Effector memory CD4-positive, alpha-beta T cell (primary cell): ENCODE results near the gene TPPP.
"Not testable (repeated sequence)": the region's sequence is repeated elsewhere in the genome, so short reads cannot be mapped to it uniquely, and the experiment has no call there.

Experiments
- DNase-seq, 3 donors: peaks; one replicate each; pipeline ENCODE4 v3.0.0-alpha.2; 2020
- H3K27ac ChIP-seq: 2 replicates; pipeline ENCODE4 v1.7.0; 2013; ENCODE audit warnings: mild to moderate bottlenecking, low read length, moderate library complexity; ENCODE audit not compliant: insufficient read depth, poor library complexity, severe bottlenecking
- H3K27me3 ChIP-seq: replicated peaks from 2 replicates; pipeline ENCODE4 v1.7.0; 2013; ENCODE audit warnings: mild to moderate bottlenecking, low read length; ENCODE audit not compliant: insufficient read depth, control insufficient read depth, poor library complexity, severe bottlenecking
- H3K36me3 ChIP-seq: 2 replicates; pipeline ENCODE4 v1.7.0; 2013; ENCODE audit warnings: mild to moderate bottlenecking, low read length, moderate library complexity; ENCODE audit not compliant: control insufficient read depth, insufficient read depth
- H3K4me1 ChIP-seq: 2 replicates; pipeline ENCODE4 v1.7.0; 2013; ENCODE audit warnings: low read length, mild to moderate bottlenecking; ENCODE audit not compliant: control insufficient read depth, insufficient read depth, poor library complexity, severe bottlenecking
- H3K4me3 ChIP-seq: 2 replicates; pipeline ENCODE4 v1.7.0; 2013; ENCODE audit warnings: low read length, low read depth, mild to moderate bottlenecking; ENCODE audit not compliant: insufficient read depth, poor library complexity, severe bottlenecking
- H3K9me3 ChIP-seq: 2 replicates; pipeline ENCODE4 v1.7.0; 2013; ENCODE audit warnings: mild to moderate bottlenecking, low read length, moderate library complexity; ENCODE audit not compliant: control insufficient read depth

Gene TPPP

DNA sequence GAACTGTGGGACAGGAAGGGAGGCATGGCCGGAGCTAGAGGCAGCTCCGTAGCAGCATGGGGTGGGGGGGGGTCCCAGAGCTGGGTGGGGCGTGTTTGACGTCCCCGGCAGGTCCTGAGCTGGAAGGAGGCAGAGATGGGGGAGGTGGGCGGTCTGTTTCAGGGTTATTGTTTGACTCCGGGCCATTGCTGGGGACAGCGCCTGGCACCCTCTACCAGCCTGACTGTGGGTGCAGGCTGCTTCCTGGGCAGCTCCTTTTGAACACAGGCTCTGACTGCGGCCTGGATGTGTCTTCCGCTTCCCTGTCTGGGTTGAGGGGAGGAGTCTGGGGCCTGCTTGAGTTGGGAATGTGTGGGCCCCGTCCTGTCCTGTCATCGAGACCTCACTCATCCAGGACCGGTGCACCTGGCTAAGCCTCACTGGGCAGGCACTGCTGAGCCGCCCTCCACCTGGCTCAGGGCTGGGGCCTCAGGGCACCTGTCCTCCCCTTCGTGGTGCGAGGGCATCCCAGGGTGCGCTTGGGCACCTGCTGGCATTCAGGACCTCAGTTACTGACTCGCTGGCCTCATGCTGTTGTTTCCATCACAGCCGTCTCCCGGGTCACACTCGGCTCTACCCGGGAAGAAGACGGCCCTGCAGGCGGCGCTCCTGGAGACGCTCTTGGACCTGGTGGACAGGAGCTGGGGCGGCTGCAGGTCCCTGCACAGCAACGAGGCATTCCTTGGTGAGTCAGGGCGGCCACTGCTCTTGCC is 54.5 kb downstream of the TPPP start:
- DNase-seq, result no peak
- Histone ChIP-seq H3K4me3 (no peak overlapping the region), H3K9me3 (no peaks in the 10 kb centered on the region), H3K27me3 (no peaks in the 10 kb centered on the region), H3K36me3 (peaks cover 55% of the 10 kb centered on the region), H3K4me1 (no peaks in the 10 kb centered on the region), H3K27ac (no peak overlapping the region)

DNA sequence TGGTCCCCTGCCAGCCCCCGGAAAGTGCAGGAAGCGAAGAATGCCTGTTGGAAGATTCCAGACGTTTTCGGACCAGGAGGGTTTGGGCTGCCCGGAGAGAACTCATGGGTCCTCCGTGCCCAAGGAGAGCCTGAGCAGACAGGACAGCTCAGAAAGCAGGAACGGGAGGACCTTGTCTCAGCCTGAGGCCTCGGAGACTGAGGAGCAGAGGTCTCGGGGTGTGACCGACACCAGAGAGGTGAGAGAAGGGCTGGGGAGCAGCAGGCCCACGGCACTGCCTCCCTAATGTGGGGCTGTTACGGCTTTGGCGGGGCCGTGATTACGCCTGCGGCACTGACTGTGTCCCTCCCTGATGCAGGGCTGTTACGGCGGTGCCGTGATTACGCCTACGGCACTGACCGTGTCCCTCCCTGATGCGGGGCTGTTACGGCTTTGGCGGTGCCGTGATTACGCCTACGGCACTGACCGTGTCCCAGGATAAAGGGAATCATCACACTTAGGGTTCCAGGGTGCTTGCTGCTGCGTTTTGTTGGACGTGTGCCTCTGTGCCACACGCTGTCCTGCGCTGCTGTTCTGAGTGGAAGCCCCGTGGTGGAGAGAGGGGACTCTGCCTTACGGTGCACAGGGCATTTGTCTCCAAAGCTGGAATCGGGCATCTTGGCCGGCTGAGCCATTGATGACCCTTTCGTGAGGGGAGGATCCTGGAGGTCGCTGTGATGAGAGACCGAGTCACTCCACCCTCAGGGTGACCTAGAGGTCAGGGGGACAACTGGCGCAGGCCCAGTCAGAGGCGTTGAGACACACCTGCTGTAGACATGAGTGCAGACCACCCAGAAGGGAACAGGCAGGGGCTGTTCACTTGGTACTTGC is 55.3 kb downstream of the TPPP start:
- Histone ChIP-seq H3K36me3 (peaks cover 55% of the 10 kb centered on the region), H3K4me1 (no peaks in the 10 kb centered on the region), H3K27ac (no peak overlapping the region), H3K9me3 (no peaks in the 10 kb centered on the region), H3K4me3 (no peak overlapping the region), H3K27me3 (no peaks in the 10 kb centered on the region)
- DNase-seq, result no peak

DNA sequence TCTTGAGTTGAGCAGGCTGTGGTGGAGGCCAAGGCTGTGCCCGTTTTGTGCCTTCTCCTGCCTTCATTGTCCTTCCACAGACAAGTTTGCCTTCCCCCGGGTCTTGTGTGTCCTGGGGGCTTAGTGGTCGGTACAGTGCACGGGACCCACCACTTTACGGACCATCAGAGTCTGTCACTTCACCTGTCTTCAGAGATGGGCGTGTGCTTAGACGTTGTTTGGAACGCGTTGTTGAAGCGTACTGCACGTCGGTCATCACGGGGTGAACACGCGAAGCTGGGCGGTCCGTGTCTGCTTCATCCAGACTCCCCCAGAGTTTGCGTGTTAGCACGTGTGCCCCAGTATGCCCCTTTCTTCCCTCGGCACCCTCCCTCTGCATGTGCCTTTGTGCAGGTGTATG is 56.2 kb downstream of the TPPP start:
- no peak overlapping the region for H3K27ac ChIP-seq
- peaks cover 55% of the 10 kb centered on the region for H3K36me3 ChIP-seq
- DNase-seq, result no peak
- H3K27me3 ChIP-seq, result no peaks in the 10 kb centered on the region
- H3K4me1 ChIP-seq, result no peaks in the 10 kb centered on the region
- no peak overlapping the region for H3K4me3 ChIP-seq
- H3K9me3 ChIP-seq, result no peaks in the 10 kb centered on the region

DNA sequence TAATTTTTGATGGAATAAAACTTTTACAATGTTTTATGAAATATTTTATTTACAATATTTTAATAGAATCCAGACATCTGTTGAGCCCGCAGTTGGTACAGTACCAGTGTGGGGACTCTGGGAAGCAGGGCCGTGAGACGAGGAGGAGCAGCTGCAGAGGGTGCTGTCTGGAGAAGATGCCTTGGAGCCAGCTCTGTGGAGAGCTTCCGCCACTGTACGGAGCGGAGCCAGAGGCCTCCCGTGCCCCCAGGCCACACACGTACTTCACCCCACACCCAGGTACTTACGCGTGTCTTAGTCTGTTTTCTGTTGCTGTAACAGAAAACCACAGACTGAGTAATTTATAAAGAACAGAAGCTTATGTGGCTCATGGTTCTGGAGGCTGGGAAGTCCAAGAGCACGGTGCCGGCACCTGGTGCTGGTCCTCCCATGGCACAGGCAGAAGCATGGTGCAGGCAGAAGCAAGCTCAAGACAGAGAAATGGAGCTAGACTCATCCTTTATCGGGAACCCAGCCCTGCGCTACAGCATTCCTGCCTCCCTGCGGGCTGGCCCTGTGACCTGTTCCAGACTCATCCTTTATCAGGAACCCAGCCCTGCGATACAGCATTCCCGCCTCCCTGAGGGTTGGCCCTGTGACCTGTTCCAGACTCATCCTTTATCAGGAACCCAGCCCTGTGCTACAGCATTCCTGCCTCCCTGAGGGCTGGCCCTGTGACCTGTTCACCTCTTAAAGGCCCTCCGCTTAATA is 57.7 kb downstream of the TPPP start:
- Histone ChIP-seq H3K36me3 (peaks cover 51% of the 10 kb centered on the region), H3K4me1 (no peaks in the 10 kb centered on the region), H3K4me3 (no peak overlapping the region), H3K9me3 (no peaks in the 10 kb centered on the region), H3K27me3 (no peaks in the 10 kb centered on the region), H3K27ac (no peak overlapping the region)
- DNase-seq, result no peak

DNA sequence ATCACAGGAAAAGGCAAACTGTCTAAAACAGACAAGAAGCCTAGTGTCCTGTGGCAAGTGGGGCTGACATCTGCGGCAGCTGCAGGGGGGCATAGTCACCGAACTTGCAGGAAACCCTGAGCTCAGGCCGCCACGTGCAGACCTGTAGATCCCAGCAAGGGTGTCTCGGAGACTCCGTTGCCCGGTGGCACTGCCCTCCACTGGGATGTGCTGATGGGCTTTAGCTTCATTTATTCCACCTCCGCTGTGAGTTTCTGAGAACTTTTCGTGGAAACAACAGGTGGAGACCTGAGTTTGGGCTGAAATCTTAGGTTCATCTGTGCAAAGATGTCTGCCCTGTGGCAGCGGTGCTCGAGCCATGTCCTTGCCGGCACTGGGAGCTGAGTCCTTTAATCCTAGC is 59.0 kb downstream of the TPPP start:
- H3K9me3 ChIP-seq, result no peaks in the 10 kb centered on the region
- H3K27me3 ChIP-seq, result no peaks in the 10 kb centered on the region
- no peak for DNase-seq
- H3K27ac ChIP-seq, result no peak overlapping the region
- peaks cover 39% of the 10 kb centered on the region for H3K36me3 ChIP-seq
- H3K4me3 ChIP-seq, result no peak overlapping the region
- no peaks in the 10 kb centered on the region for H3K4me1 ChIP-seq

DNA sequence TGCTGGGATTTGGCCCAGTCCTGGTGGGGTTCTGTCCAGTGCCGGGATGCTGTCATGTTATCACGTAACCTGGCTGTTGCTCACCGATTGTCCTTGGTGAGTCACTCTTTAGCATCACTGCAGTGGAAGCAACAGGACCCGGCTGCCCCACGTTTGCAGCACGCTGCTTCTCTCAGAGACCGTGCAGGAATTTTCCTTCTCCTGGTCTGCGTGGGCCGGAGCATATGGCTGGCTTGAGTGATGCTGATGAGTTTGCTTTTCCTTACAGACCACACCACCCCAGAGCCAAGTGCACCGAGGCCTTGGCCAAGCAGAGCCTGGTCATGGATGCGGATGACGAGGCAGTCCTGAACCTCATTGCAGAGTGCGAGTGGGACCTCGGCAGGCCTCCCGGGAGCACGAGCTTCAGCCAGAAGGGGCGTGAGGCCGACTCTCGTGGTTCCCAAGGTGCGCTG is 59.6 kb downstream of the TPPP start:
- H3K27ac ChIP-seq, result no peak overlapping the region
- no peak overlapping the region for H3K4me3 ChIP-seq
- H3K36me3 ChIP-seq, result peaks cover 41% of the 10 kb centered on the region
- H3K9me3 ChIP-seq, result no peaks in the 10 kb centered on the region
- DNase-seq, result no peak
- H3K27me3 ChIP-seq, result no peaks in the 10 kb centered on the region
- no peaks in the 10 kb centered on the region for H3K4me1 ChIP-seq

DNA sequence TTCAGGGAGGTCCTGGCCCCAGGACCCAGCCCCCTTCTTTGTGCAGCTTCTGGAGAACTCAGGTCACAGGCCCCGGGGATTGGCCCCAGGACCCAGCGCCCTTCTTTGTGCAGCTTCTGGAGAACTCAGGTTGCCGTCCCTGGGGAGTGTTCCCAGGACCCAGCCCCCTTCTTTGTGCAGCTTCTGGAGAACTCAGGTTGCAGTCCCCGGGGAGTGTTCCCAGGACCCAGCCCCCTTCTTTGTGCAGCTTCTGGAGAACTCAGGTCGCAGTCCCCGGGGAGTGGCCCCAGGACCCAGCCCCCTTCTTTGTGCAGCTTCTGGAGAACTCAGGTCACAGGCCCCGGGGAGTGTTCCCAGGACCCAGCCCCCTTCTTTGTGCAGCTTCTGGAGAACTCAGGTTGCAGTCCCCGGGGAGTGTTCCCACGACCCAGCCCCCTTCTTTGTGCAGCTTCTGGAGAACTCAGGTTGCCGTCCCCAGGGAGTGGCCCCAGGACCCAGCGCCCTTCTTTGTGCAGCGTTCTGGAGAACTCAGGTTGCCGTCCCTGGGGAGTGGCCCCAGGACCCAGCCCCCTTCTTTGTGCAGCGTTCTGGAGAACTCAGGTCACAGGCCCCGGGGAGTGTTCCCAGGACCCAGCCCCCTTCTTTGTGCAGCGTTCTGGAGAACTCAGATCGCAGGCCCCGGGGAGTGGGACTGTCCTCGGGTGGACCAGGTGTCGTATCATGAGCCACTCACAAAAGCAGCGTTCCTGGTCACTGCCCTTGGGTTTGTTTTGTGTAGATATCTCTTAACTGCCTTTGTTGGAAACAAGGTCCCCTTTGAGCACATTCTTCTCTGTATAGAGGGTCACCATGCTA is 64.6 kb downstream of the TPPP start:
- not testable (repeated sequence) for H3K4me3 ChIP-seq, H3K4me1 ChIP-seq, H3K27ac ChIP-seq, DNase-seq, H3K9me3 ChIP-seq, H3K27me3 ChIP-seq
- H3K36me3 ChIP-seq, result peaks cover 12% of the 10 kb centered on the region

DNA sequence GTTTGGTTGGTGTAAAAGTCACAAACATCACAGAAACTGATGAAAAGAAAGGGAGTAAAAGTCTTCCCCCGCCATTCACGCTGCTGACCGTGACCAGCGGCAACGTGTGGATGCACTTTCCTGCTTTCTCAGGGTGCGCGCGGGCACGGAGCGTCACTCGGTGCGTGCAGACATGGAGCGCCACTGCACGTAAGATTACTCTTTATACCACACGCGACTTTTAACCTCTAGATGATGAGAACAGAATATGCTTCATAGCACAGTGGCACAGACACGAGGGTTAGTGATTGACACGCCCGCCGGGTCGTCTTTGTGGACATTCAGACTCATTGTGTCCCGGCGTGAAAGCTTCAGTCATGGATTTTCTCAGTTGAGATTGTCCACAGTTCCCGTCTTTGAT is 65.3 kb downstream of the TPPP start:
- Histone ChIP-seq H3K9me3 (no peaks in the 10 kb centered on the region), H3K4me1 (no peaks in the 10 kb centered on the region), H3K27ac (no peak overlapping the region), H3K4me3 (no peak overlapping the region), H3K36me3 (peaks cover 16% of the 10 kb centered on the region), H3K27me3 (no peaks in the 10 kb centered on the region)
- DNase-seq, result no peak

DNA sequence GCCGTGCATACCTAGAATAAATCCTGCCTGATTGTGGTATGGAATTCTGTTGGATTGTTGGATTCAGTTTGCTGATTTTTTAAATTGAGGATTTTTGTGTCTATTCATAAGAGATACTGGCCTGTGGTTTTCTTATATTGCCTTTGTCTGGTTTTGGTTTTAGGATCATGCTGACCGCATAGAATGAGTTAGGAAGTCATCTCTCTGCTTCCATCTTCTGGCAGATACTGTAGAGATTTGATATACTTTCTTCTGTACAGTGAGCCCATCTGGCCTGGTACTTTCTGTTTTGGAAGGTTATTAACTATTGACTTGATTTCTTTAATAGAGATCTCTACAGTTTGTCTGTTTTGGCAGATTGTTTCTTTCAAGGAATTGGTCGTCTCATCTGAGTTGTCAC is 66.3 kb downstream of the TPPP start:
- Histone ChIP-seq H3K9me3 (no peaks in the 10 kb centered on the region), H3K36me3 (peaks cover 16% of the 10 kb centered on the region), H3K27ac (no peak overlapping the region), H3K4me1 (no peaks in the 10 kb centered on the region), H3K27me3 (no peaks in the 10 kb centered on the region), H3K4me3 (no peak overlapping the region)
- no peak for DNase-seq
